Stomach smooth muscle (tissue), 2 donors: ENCODE results near the gene REPIN1.

Source experiments
- H3K27ac ChIP-seq: one replicate; pipeline ENCODE4 v1.7.0; 2013; ENCODE audit warnings: mild to moderate bottlenecking, low read length, inconsistent platforms
- H3K27me3 ChIP-seq, 2 donors: one replicate each; pipeline ENCODE4 v1.7.0; 2013; ENCODE audit warnings: low read length in 2 of 2; ENCODE audit not compliant: insufficient read depth in 2 of 2, control insufficient read depth in 1 of 2
- H3K36me3 ChIP-seq, 2 donors: one replicate each; pipeline ENCODE4 v1.7.0; 2013; ENCODE audit warnings: low read length in 2 of 2; ENCODE audit not compliant: control insufficient read depth in 2 of 2, insufficient read depth in 2 of 2
- H3K4me1 ChIP-seq: one replicate; pipeline ENCODE4 v1.7.0; 2013; ENCODE audit warnings: low read length; ENCODE audit not compliant: control insufficient read depth, insufficient read depth
- H3K4me3 ChIP-seq, 2 donors: one replicate each; pipeline ENCODE4 v1.7.0; 2013; ENCODE audit warnings: low read length in 2 of 2
- H3K9ac ChIP-seq, 2 donors: one replicate each; pipeline ENCODE4 v1.7.0; 2013; ENCODE audit warnings: low read length in 2 of 2, mild to moderate bottlenecking in 1 of 2
- H3K9me3 ChIP-seq, 2 donors: one replicate each; pipeline ENCODE4 v1.7.0; 2013; ENCODE audit warnings: low read length in 2 of 2; ENCODE audit not compliant: control insufficient read depth in 2 of 2
- donor health status: healthy.
- donor health status: Pancreatic carcinoma.

Gene REPIN1

DNA sequence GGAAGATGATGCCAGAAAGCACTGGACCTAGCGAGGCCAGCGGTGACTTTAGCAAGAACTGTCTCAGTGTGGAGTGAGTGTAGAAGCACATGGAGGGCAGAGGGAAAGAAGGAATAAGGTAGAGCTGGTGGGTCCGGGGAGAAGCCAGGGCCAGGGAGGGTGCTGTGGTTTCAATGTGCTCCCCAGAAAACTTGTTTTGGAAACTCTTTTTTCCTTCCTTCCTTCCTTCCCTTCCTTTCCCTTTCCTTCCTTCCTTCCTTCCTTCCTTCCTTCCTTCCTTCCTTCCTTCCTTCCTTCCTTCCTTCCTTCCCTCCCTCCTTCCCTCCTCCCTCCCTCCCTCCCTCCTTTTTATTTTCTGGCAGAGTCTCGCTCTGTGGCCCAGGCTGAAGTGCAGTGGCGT, 21.7 kb upstream of the REPIN1 start:
- H3K4me1 ChIP-seq: peaks cover 5% of the 10 kb centered on the region
- H3K9me3 ChIP-seq: peaks cover 0 to 5% of the 10 kb centered on the region in 2 donors
- no peak overlapping the region for H3K9ac ChIP-seq
- no peak overlapping the region for H3K27ac ChIP-seq
- H3K27me3 ChIP-seq: no peaks in the 10 kb centered on the region
- no peaks in the 10 kb centered on the region for H3K36me3 ChIP-seq
- H3K4me3 ChIP-seq: no peak overlapping the region

DNA sequence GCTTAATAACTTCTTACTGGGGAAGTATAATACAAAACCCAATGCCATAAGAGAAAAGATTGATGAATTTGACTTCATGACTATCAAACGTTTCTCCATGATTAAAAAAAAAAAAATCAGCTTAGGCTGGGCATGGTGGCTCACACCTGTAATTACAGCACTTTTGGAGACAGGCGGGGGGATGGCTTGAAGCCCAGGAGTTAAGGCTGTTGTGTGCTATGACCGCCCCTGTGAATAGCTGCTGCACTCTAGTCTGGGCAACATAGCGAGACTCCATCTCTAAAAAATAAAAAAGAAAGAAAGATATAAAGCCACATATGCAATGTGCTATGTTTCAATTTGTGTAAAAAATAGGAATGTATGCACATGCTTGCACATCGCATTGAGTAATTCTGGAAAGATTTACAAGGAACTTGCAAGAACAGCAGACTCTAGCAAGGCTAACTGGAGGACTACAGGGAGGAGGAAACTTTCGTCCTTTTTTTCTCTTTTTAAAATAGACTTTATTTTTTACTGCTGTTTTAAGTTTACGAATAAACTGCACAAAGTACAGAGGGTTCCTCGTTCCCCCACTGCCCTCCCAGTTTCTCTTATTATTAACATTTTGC, 16.9 kb upstream of the REPIN1 start:
- no peak overlapping the region for H3K9ac ChIP-seq
- peaks cover 11% of the 10 kb centered on the region for H3K4me1 ChIP-seq
- H3K27me3 ChIP-seq: no peaks in the 10 kb centered on the region
- H3K27ac ChIP-seq: no peak overlapping the region
- H3K9me3 ChIP-seq: no peaks in the 10 kb centered on the region
- no peak overlapping the region for H3K4me3 ChIP-seq
- H3K36me3 ChIP-seq: no peaks in the 10 kb centered on the region

DNA sequence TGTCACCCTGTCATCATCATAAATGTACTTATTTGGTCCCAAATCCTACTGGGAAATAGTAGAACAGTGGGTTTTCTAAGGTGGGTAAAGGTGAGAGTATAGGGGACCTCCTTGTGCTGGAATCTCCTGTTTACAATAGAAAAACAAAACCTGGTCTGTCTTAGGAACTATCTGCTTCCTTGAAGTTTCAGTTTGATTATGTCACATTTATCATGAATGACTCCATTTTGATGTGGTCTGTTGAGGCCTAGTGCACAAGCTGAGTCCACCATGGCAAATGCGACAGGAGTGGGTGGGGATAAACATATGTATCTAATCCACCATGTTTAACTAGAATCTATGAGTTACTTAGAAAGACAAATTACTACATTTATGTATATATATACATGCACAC, 13.0 kb upstream of the REPIN1 start:
- Histone ChIP-seq H3K4me3 (no peak overlapping the region), H3K27me3 (no peaks in the 10 kb centered on the region), H3K9ac (no peak overlapping the region), H3K4me1 (peaks cover 11% of the 10 kb centered on the region), H3K9me3 (no peaks in the 10 kb centered on the region), H3K36me3 (no peaks in the 10 kb centered on the region), H3K27ac (peak overlapping the region; percentile 7)

DNA sequence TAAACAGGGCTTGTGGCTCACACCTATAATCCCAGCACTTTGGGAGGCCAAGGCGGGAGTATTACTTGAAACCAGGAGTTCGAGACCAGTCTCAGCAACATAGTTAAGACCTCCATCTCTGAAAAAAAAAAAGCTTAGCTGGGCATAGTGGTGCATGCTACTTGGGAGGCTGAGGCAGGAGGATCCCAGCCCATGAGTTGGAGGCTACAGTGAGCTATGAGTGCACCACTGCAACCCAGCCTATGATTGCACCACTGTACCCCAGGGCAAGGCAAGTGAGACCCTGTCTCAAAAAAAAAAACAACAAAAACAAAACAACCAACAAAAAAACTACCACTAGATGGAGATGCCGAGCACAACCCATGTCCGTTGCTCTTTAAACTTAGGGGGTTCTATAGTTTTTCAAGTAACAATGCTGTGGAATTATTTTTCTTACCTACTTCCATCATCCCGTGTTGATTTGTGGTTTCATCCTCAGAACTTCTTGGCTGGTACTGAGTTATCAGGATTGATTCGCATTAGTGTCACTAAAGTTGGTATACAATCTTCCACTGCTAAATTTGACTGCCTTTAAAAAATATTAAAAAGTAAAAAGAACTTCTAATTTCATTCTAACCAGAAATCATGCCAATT, 12.2 kb upstream of the REPIN1 start:
- Histone ChIP-seq H3K9ac (no peak overlapping the region), H3K4me3 (no peak overlapping the region), H3K9me3 (no peaks in the 10 kb centered on the region), H3K27ac (no peak overlapping the region), H3K36me3 (no peaks in the 10 kb centered on the region), H3K4me1 (peaks cover 12% of the 10 kb centered on the region), H3K27me3 (no peaks in the 10 kb centered on the region)

DNA sequence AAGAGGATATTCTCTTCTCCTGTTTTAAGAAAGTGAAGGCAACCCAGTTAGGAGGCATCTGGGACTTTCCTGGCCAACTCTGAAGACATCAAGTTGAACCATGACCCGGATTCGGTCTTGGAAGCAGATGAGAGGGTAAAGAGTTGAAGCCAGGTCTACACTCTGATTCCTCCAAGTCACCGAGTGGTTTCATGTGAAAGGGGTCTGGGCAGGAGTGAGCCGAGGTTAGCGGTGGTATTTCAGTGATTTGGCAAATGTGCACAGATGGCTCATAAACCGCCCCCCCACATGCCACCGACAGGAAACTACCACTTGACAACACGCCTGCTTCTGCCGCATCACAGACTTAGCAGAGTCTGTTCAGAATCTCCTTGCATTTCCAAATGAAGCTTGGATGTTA, 11.4 kb upstream of the REPIN1 start:
- Histone ChIP-seq H3K9ac (no peak overlapping the region), H3K4me1 (peaks cover 14% of the 10 kb centered on the region), H3K36me3 (no peaks in the 10 kb centered on the region), H3K27me3 (no peaks in the 10 kb centered on the region), H3K27ac (no peak overlapping the region), H3K4me3 (no peak overlapping the region), H3K9me3 (no peaks in the 10 kb centered on the region)

DNA sequence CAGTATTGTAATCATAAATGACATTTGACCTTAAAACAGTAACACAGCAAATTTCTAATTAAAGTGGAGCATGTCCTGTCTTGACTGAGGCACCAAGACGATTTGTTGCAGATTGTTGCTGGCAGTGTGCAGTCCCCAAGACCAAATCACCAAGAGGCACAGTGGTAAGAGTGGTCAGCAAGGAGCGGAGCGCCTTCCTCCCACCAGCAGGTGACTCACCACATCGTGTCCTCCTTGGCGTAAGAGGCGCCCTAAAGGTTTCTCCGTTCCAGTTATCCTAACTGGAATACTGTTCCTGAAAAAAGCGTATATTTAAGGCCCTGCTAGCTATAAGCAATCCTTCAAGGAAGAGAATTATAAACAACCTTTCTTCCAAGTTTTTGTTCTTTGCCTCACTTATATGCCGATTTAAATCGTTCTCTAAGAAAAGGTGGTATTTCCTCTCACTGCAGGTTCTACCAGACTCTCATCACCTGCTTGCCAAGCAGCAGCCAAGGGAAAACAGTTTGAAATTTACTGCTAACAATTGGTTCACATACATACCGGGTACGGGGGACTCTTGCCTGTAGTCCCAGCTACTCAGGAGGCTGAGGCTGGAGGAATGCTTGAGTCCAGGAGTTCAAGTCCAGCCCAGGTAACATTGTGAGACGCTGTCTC, 10.7 kb upstream of the REPIN1 start:
- H3K36me3 ChIP-seq: no peaks in the 10 kb centered on the region
- H3K27me3 ChIP-seq: no peaks in the 10 kb centered on the region
- no peaks in the 10 kb centered on the region for H3K9me3 ChIP-seq
- H3K9ac ChIP-seq: no peak overlapping the region
- peaks cover 14% of the 10 kb centered on the region for H3K4me1 ChIP-seq
- H3K27ac ChIP-seq: no peak overlapping the region
- no peak overlapping the region for H3K4me3 ChIP-seq

DNA sequence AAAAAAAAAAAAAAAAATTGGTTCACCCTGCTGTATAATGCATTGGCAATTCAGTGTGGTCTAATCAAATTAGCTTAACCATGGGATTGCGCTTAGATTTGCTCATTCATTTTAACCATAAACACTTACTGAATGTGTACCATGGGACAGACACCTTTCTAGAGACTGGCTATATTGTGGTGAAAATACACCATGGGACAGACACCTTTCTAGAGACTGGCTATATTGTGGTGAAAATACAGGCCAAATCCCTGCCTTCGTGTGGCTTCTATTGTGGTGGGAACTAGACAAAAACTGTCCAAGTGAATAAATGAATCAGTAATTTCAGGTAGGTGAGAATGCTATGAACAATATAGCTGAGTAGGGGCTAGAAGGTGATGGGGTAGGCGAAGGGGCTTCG, 10.2 kb upstream of the REPIN1 start:
- Histone ChIP-seq H3K27ac (no peak overlapping the region), H3K27me3 (no peaks in the 10 kb centered on the region), H3K9ac (no peak overlapping the region), H3K4me3 (no peak overlapping the region), H3K36me3 (no peaks in the 10 kb centered on the region), H3K9me3 (no peaks in the 10 kb centered on the region), H3K4me1 (peaks cover 14% of the 10 kb centered on the region)

DNA sequence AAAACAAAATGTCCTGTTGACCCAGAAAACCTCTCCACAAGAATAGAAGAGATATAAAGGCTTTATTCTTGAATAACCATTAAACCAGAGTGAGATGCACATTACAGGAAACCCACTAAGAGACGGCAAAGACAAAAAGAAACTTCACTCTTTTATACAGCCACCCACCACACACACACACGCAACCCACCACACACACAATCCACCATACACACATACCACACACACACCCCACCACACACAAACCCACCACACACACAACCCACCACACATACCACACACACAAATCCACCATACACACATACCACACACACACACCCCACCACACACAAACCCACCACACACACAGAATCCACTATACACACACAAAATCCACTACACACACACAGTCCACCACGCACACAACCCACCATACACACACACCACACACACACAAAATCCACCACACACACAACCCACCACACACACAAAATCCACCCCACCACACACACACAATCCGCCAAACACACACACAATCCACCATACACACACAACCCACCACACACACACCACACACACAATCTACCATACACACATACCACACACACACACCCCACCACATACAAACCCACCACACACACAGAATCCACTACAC, 9.5 kb upstream of the REPIN1 start:
- peaks cover 14% of the 10 kb centered on the region for H3K4me1 ChIP-seq
- H3K9me3 ChIP-seq: no peaks in the 10 kb centered on the region
- H3K4me3 ChIP-seq: no peak overlapping the region
- no peaks in the 10 kb centered on the region for H3K36me3 ChIP-seq
- no peak overlapping the region for H3K27ac ChIP-seq
- no peak overlapping the region for H3K9ac ChIP-seq
- H3K27me3 ChIP-seq: no peaks in the 10 kb centered on the region

DNA sequence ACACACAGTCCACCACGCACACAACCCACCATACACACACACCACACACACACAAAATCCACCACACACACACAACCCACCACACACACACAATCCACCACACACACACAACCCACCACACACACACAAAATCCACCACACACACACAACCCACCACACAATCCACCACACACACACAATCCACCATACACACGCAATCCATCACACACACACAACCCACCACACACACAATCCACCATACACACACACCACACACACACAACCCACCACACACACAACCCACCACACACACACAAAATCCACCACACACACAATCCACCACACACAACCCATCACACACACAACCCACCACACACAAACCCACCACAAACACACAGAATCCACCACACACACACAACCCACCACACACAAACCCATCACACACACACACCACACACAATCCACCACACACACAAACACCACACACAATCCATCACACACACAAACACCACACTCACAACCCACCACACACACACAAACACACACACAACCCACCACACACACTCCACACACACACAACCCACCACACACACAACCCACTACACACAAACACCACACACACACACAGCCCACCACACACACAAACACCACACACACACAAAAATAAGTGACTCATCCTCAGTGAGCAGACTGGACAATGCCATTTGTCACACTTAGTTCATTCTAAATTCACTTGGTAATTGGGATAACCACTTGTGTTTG, 8.8 kb upstream of the REPIN1 start:
- Histone ChIP-seq H3K9me3 (no peaks in the 10 kb centered on the region), H3K9ac (no peak overlapping the region), H3K27me3 (no peaks in the 10 kb centered on the region), H3K4me1 (peaks cover 13% of the 10 kb centered on the region), H3K4me3 (no peak overlapping the region), H3K36me3 (no peaks in the 10 kb centered on the region), H3K27ac (no peak overlapping the region)

DNA sequence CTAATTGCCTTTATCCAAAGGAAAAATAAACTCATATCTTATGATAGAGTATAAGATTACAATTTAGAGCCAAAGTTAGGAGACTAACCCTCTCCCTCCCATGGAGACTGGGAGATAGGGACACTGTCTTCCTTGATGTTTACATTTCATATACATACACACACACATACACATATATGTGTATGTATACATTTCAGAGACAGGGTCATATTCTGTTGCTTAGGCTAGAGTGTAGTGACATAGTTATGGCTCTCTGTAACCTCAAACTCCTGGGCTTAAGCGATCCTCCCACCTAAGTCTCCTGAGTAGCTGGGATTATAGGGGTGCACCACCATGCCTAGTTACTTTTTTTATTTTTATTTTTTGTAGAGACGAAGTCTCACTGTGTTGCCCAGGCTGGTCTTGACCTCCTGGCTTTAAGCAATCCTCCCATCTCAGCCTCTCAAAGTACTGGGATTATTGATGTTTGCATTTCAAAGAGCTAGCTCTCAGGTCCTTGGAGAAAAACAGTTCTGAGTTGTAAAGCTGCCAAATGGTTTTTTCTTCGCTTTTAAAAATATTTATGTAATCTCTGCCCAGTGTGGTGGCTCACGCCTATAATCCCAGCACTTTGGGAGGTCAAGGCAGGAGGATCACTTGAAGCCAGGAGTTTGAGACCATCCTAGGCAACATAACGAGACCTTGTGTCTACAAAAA, 8.1 kb upstream of the REPIN1 start:
- no peak overlapping the region for H3K9ac ChIP-seq
- H3K9me3 ChIP-seq: no peaks in the 10 kb centered on the region
- no peaks in the 10 kb centered on the region for H3K36me3 ChIP-seq
- H3K27ac ChIP-seq: no peak overlapping the region
- no peak overlapping the region for H3K4me3 ChIP-seq
- no peaks in the 10 kb centered on the region for H3K27me3 ChIP-seq
- H3K4me1 ChIP-seq: peaks cover 6% of the 10 kb centered on the region
